OCI-LY7 (cell line): ENCODE data around the gene AGPAT3. TPM values are rescaled to one million over a fixed set of nuclear protein-coding genes. Genes with fewer than 3 reads are reported as not detected.

Experiments
- BruUV-seq: library from RNA; stranded (reverse); fragments of 400-500 nt; replicated peaks from 2 replicates; lab custom pipeline; 2021; lab: Mats Ljungman, UMichigan
- CTCF ChIA-PET: fragments of 300-600 bp; sonication (Branson Sonifier 250); formaldehyde crosslinking; loops from one replicate; lab custom pipeline; 2022; ENCODE audit warnings: antibody characterized with exemption; ENCODE audit not compliant: unreplicated experiment; lab: Charles Lee
- POLR2A ChIA-PET: fragments of 300-600 bp; sonication (Branson Sonifier 250); formaldehyde crosslinking; loops from one replicate; lab custom pipeline; 2022; ENCODE audit warnings: antibody characterized with exemption; lab: Charles Lee
- DNase-seq: peaks from one replicate; pipeline ENCODE4 v3.0.0-alpha.2; 2015; ENCODE audit warnings: low spot score
- H2AFZ ChIP-seq: fragments of 200-600 bp; sonication (generic), shearing (Covaris generic); 2 replicates; pipeline ENCODE4 v1.6.1; 2014; ENCODE audit warnings: mild to moderate bottlenecking, antibody characterized with exemption, low read length, moderate library complexity
- H3K27ac ChIP-seq: fragments of 200-600 bp; sonication (generic); 2 replicates; pipeline ENCODE4 v1.5.1; 2014; ENCODE audit warnings: mixed run types, low read depth, mild to moderate bottlenecking, moderate library complexity, low read length, inconsistent platforms; ENCODE audit not compliant: poor library complexity, severe bottlenecking
- H3K36me3 ChIP-seq: fragments of 200-600 bp; sonication (generic); 2 replicates; pipeline ENCODE4 v1.6.1; 2014; ENCODE audit warnings: mild to moderate bottlenecking, antibody characterized with exemption, low read length, moderate library complexity, mixed read lengths; ENCODE audit not compliant: insufficient read depth
- H3K4me1 ChIP-seq: fragments of 200-600 bp; sonication (generic); 2 replicates; pipeline ENCODE4 v1.5.1; 2014; ENCODE audit warnings: mild to moderate bottlenecking, low read length; ENCODE audit not compliant: insufficient read depth, poor library complexity, severe bottlenecking
- H3K4me2 ChIP-seq: fragments of 200-600 bp; sonication (generic); 2 replicates; pipeline ENCODE4 v1.6.1; 2014; ENCODE audit warnings: mild to moderate bottlenecking, low read length
- H3K4me3 ChIP-seq: fragments of 200-600 bp; sonication (generic); 2 replicates; pipeline ENCODE4 v1.5.1; 2014; ENCODE audit warnings: mild to moderate bottlenecking, low read depth, low read length; ENCODE audit not compliant: poor library complexity, severe bottlenecking
- H3K79me2 ChIP-seq: fragments of 200-600 bp; sonication (generic); 2 replicates; pipeline ENCODE4 v1.6.1; 2016; ENCODE audit warnings: low read depth, mild to moderate bottlenecking, low read length, moderate library complexity, mixed read lengths; ENCODE audit not compliant: insufficient read depth
- H3K9me2 ChIP-seq: fragments of 200-600 bp; sonication (generic); 2 replicates; pipeline ENCODE4 v1.6.1; 2016; ENCODE audit warnings: mild to moderate bottlenecking, low read length, mixed read lengths; ENCODE audit not compliant: insufficient read depth
- H3K9me3 ChIP-seq: fragments of 200-600 bp; sonication (generic); 2 replicates; pipeline ENCODE4 v1.6.1; 2014; ENCODE audit warnings: mild to moderate bottlenecking, mixed run types, low read length, mixed read lengths
- H4K20me1 ChIP-seq: fragments of 200-600 bp; sonication (generic); 2 replicates; pipeline ENCODE4 v1.6.1; 2014; ENCODE audit warnings: mild to moderate bottlenecking, antibody characterized with exemption, low read length, moderate library complexity, mixed read lengths; ENCODE audit not compliant: insufficient read depth
- EZH2phosphoT487 ChIP-seq: fragments of 200-600 bp; sonication (generic); IDR thresholded peaks from 2 replicates; pipeline ENCODE4 v1.6.1; 2018; ENCODE audit warnings: low read depth, borderline replicate concordance, mild to moderate bottlenecking, mixed run types, antibody characterized with exemption, low read length, moderate library complexity, mixed read lengths
- intact Hi-C: fragments of 100-400 bp; cut with micrococcal nuclease; formaldehyde crosslinking; loops from one replicate; pipeline ENCODE4 v1.10.0; 2022; ENCODE audit not compliant: unreplicated experiment
- total RNA-seq, 2 experiments: library from RNA; depleted of rRNA in 1 of 2; stranded (reverse); fragments of >200 nt in 1 of 2; shearing (Covaris generic) in 1 of 2; gene quantifications; 2 replicates each; pipeline ENCODE4 v1.2.3, GENCODE V29; 2014 to 2022
- TF ChIP-seq, protein P1 (sequence below): fragments of 200-600 bp; sonication (generic); conservative IDR thresholded peaks from 2 replicates; pipeline ENCODE4 v1.5.1; 2014; ENCODE audit warnings: mild to moderate bottlenecking, antibody characterized with exemption, low read length, moderate library complexity, mixed read lengths

The AGPAT3 gene
- total RNA-seq, 2 experiments from 2014 or later = 9.2 to 33.4 TPM

GRCh38 chr21:43913928-43914327, 48.9 kb downstream of the AGPAT3 start:
- intact Hi-C loops = no loop called here
- no peak for TF ChIP-seq EZH2phosphoT487
- TF ChIP-seq, protein P1, sequence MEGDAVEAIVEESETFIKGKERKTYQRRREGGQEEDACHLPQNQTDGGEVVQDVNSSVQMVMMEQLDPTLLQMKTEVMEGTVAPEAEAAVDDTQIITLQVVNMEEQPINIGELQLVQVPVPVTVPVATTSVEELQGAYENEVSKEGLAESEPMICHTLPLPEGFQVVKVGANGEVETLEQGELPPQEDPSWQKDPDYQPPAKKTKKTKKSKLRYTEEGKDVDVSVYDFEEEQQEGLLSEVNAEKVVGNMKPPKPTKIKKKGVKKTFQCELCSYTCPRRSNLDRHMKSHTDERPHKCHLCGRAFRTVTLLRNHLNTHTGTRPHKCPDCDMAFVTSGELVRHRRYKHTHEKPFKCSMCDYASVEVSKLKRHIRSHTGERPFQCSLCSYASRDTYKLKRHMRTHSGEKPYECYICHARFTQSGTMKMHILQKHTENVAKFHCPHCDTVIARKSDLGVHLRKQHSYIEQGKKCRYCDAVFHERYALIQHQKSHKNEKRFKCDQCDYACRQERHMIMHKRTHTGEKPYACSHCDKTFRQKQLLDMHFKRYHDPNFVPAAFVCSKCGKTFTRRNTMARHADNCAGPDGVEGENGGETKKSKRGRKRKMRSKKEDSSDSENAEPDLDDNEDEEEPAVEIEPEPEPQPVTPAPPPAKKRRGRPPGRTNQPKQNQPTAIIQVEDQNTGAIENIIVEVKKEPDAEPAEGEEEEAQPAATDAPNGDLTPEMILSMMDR = no peak
- no peaks in the 10 kb centered on the region for H3K36me3 ChIP-seq
- POLR2A ChIA-PET = no interaction called here
- no peaks in the 10 kb centered on the region for H3K4me1 ChIP-seq
- no peak for DNase-seq
- H3K4me3 ChIP-seq = no peak overlapping the region
- H4K20me1 ChIP-seq = no peaks in the 10 kb centered on the region
- peaks cover 6% of the 10 kb centered on the region; the same call in 1 of the 2 replicates for H3K9me3 ChIP-seq
- CTCF ChIA-PET = no interaction called here
- no TSS peak for BruUV-seq
- no peaks in the 10 kb centered on the region for H3K79me2 ChIP-seq
- H2AFZ ChIP-seq = no peak overlapping the region
- no peak overlapping the region for H3K27ac ChIP-seq
- no peak overlapping the region for H3K4me2 ChIP-seq
- no peaks in the 10 kb centered on the region for H3K9me2 ChIP-seq

GRCh38 chr21:43916076-43916475, 51.1 kb downstream of the AGPAT3 start:
- CTCF ChIA-PET = no interaction called here
- intact Hi-C loops = no loop called here

More at GRCh38 chr21:43916076-43916475, 51.1 kb downstream of the AGPAT3 start:
- no peak overlapping the region for H3K4me3 ChIP-seq
- peaks cover 6% of the 10 kb centered on the region; the same call in 1 of the 2 replicates for H3K9me3 ChIP-seq
- no peaks in the 10 kb centered on the region for H3K4me1 ChIP-seq
- H2AFZ ChIP-seq = no peak overlapping the region
- H3K79me2 ChIP-seq = no peaks in the 10 kb centered on the region
- TF ChIP-seq, protein P1 = no peak
- TF ChIP-seq EZH2phosphoT487 = no peak
- H3K4me2 ChIP-seq = no peak overlapping the region
- H3K27ac ChIP-seq = no peak overlapping the region
- no peaks in the 10 kb centered on the region for H4K20me1 ChIP-seq
- POLR2A ChIA-PET = no interaction called here
- no TSS peak for BruUV-seq
- no peaks in the 10 kb centered on the region for H3K36me3 ChIP-seq
- no peak for DNase-seq
- H3K9me2 ChIP-seq = no peaks in the 10 kb centered on the region
